GM12891 (cell line): Measurements from ENCODE around the gene DEPDC5.

Experiments
- PAX5 ChIP-seq: IDR thresholded peaks from 2 replicates; pipeline ENCODE4 v1.6.1; 2011; ENCODE audit warnings: low read length, moderate library complexity, mild to moderate bottlenecking; ENCODE audit not compliant: insufficient read depth, severe bottlenecking
- POLR2A ChIP-seq: IDR thresholded peaks from 2 replicates; pipeline ENCODE4 v1.6.1; 2011; ENCODE audit warnings: low read depth, low read length, control low read depth
- POLR2AphosphoS5 ChIP-seq: IDR thresholded peaks from 2 replicates; pipeline ENCODE4 v1.6.1; 2011; ENCODE audit warnings: low read depth, low read length, control low read depth
- POU2F2 ChIP-seq: IDR thresholded peaks from 2 replicates; pipeline ENCODE4 v1.6.1; 2011; ENCODE audit warnings: low read depth, mild to moderate bottlenecking, control low read depth, low read length, moderate library complexity
- TAF1 ChIP-seq: IDR thresholded peaks from 2 replicates; pipeline ENCODE4 v1.6.1; 2011; ENCODE audit warnings: low read depth, low read length, control low read depth

GRCh38 chr22:31850135-31850534, 96.3 kb downstream of the DEPDC5 start:
- TF ChIP-seq POLR2AphosphoS5 = no peak
- TF ChIP-seq POLR2A = no peak
- TF ChIP-seq TAF1 = no peak
- no peak for TF ChIP-seq PAX5
- no peak for TF ChIP-seq POU2F2
